Measurements from ENCODE around the gene GPC2.
"Not testable (repeated sequence)": the region's sequence is repeated elsewhere in the genome, so short reads cannot be mapped to it uniquely, and the experiment has no call there.

GPC2 gene

GRCh38 chr7:100189061-100189460 is 11.9 kb upstream of the GPC2 start:
- peak overlapping the region; percentile 41 for H3K4me3 ChIP-seq (ENCODE audit: low read length)
- H3K4me1 ChIP-seq (ENCODE audit: control insufficient read depth, low read length), result peaks cover 80% of the 10 kb centered on the region
- H4K20me1 ChIP-seq (ENCODE audit: control insufficient read depth, insufficient read depth, low read depth, low read length), result no peaks in the 10 kb centered on the region
- H3K9me2 ChIP-seq (replicated peaks; ENCODE audit: control insufficient read depth, low read length), result no peaks in the 10 kb centered on the region
- H3K9me3 ChIP-seq (ENCODE audit: control insufficient read depth, insufficient read depth, low read length), result no peaks in the 10 kb centered on the region
- H3K79me2 ChIP-seq (ENCODE audit: control insufficient read depth, low read length), result no peaks in the 10 kb centered on the region; the same call in 1 of the 2 replicates
- H3K4me2 ChIP-seq (ENCODE audit: low read length), result peak overlapping the region; percentile 65
- H3F3A ChIP-seq (ENCODE audit: control insufficient read depth, insufficient read depth), result peaks cover 37% of the 10 kb centered on the region
- H3K27me3 ChIP-seq (ENCODE audit: control insufficient read depth, low read length), result no peaks in the 10 kb centered on the region
- H3K36me3 ChIP-seq (ENCODE audit: control insufficient read depth, low read length), result peaks cover 50% of the 10 kb centered on the region
- H3K27ac ChIP-seq (ENCODE audit: low read depth, low read length), result peak overlapping the region; percentile 94
- TF ChIP-seq EZH2phosphoT487 (IDR thresholded peaks at IDR 0.05; ENCODE audit: borderline replicate concordance, low read length), result no peak
- TF ChIP-seq CTCF (IDR thresholded peaks at IDR 0.05; ENCODE audit: low read depth, low read length, poor library complexity, severe bottlenecking), result peak; percentile 64

- H3K4me2 ChIP-seq (ENCODE audit: low read length), result no peak overlapping the region
- H3K79me2 ChIP-seq (ENCODE audit: control insufficient read depth, low read length), result peaks cover 5% of the 10 kb centered on the region
- H3F3A ChIP-seq (ENCODE audit: control insufficient read depth, insufficient read depth), result peaks cover 30% of the 10 kb centered on the region
- H3K4me1 ChIP-seq (ENCODE audit: control insufficient read depth, low read length), result peaks cover 80% of the 10 kb centered on the region
- H3K9me3 ChIP-seq (ENCODE audit: control insufficient read depth, insufficient read depth, low read length), result no peaks in the 10 kb centered on the region
- H3K27ac ChIP-seq (ENCODE audit: low read depth, low read length), result no peak overlapping the region
- H3K36me3 ChIP-seq (ENCODE audit: control insufficient read depth, low read length), result peaks cover 33% of the 10 kb centered on the region
- no peaks in the 10 kb centered on the region for H3K27me3 ChIP-seq (ENCODE audit: control insufficient read depth, low read length)
- H4K20me1 ChIP-seq (ENCODE audit: control insufficient read depth, insufficient read depth, low read depth, low read length), result no peaks in the 10 kb centered on the region
- H3K4me3 ChIP-seq (ENCODE audit: low read length), result no peak overlapping the region
- TF ChIP-seq EZH2phosphoT487 (IDR thresholded peaks at IDR 0.05; ENCODE audit: borderline replicate concordance, low read length), result no peak
- no peaks in the 10 kb centered on the region for H3K9me2 ChIP-seq (replicated peaks; ENCODE audit: control insufficient read depth, low read length)
Observed at GRCh38 chr7:100185726-100186125, 8.5 kb upstream of the GPC2 start.

- not testable (repeated sequence) for H3K9me2 ChIP-seq (replicated peaks; ENCODE audit: control insufficient read depth, low read length); H3K27me3 ChIP-seq (ENCODE audit: control insufficient read depth, low read length); H3K79me2 ChIP-seq (ENCODE audit: control insufficient read depth, low read length); H3K9me3 ChIP-seq (ENCODE audit: control insufficient read depth, insufficient read depth, low read length); H4K20me1 ChIP-seq (ENCODE audit: control insufficient read depth, insufficient read depth, low read depth, low read length)
- H3K4me2 ChIP-seq (ENCODE audit: low read length), result peak overlapping the region; percentile 88
- H3K4me1 ChIP-seq (ENCODE audit: control insufficient read depth, low read length), result peaks cover 78% of the 10 kb centered on the region
- peaks cover 14% of the 10 kb centered on the region for H3K36me3 ChIP-seq (ENCODE audit: control insufficient read depth, low read length)
- peaks cover 44% of the 10 kb centered on the region for H3F3A ChIP-seq (ENCODE audit: control insufficient read depth, insufficient read depth)
- peak overlapping the region; percentile 95 for H3K27ac ChIP-seq (ENCODE audit: low read depth, low read length)
- H3K4me3 ChIP-seq (ENCODE audit: low read length), result peak overlapping the region; percentile 67
Observed at GRCh38 chr7:100183090-100183489, 5.9 kb upstream of the GPC2 start.

GRCh38 chr7:100182616-100183015 is 5.4 kb upstream of the GPC2 start:
- H3K4me1 ChIP-seq (ENCODE audit: control insufficient read depth, low read length), result peaks cover 83% of the 10 kb centered on the region
- peak overlapping the region; percentile 67 for H3K4me3 ChIP-seq (ENCODE audit: low read length)
- H3K36me3 ChIP-seq (ENCODE audit: control insufficient read depth, low read length), result peaks cover 12% of the 10 kb centered on the region
- H4K20me1 ChIP-seq (ENCODE audit: control insufficient read depth, insufficient read depth, low read depth, low read length); H3K9me3 ChIP-seq (ENCODE audit: control insufficient read depth, insufficient read depth, low read length); H3K79me2 ChIP-seq (ENCODE audit: control insufficient read depth, low read length); H3K9me2 ChIP-seq (replicated peaks; ENCODE audit: control insufficient read depth, low read length); H3K27me3 ChIP-seq (ENCODE audit: control insufficient read depth, low read length): not testable (repeated sequence)
- peaks cover 45% of the 10 kb centered on the region for H3F3A ChIP-seq (ENCODE audit: control insufficient read depth, insufficient read depth)
- peak overlapping the region; percentile 95 for H3K27ac ChIP-seq (ENCODE audit: low read depth, low read length)
- H3K4me2 ChIP-seq (ENCODE audit: low read length), result peak overlapping the region; percentile 88

GRCh38 chr7:100180084-100180483 is 2.9 kb upstream of the GPC2 start:
- Histone ChIP-seq H3K4me3 (ENCODE audit: low read length) (peak overlapping the region; percentile 67), H3K4me1 (ENCODE audit: control insufficient read depth, low read length) (peaks cover 88% of the 10 kb centered on the region), H3K4me2 (ENCODE audit: low read length) (peak overlapping the region; percentile 88), H3K27ac (ENCODE audit: low read depth, low read length) (peak overlapping the region; percentile 95), H3K79me2 (ENCODE audit: control insufficient read depth, low read length) (peaks cover 27% of the 10 kb centered on the region), H3F3A (ENCODE audit: control insufficient read depth, insufficient read depth) (peaks cover 43% of the 10 kb centered on the region)
- not testable (repeated sequence) for H4K20me1 ChIP-seq (ENCODE audit: control insufficient read depth, insufficient read depth, low read depth, low read length); H3K9me2 ChIP-seq (replicated peaks; ENCODE audit: control insufficient read depth, low read length); H3K9me3 ChIP-seq (ENCODE audit: control insufficient read depth, insufficient read depth, low read length); H3K27me3 ChIP-seq (ENCODE audit: control insufficient read depth, low read length); H3K36me3 ChIP-seq (ENCODE audit: control insufficient read depth, low read length)

Measured in DOHH2 (cell line).